Measurements from ENCODE around the gene PPP1R11. TPM values are rescaled to one million over a fixed set of nuclear protein-coding genes. Genes with fewer than 3 reads are reported as not detected.
"Not testable (repeated sequence)": the region's sequence is repeated elsewhere in the genome, so short reads cannot be mapped to it uniquely, and the experiment has no call there.

PPP1R11 gene
- total RNA-seq, 1 donor from 2014 or later: 73.4 TPM

DNA sequence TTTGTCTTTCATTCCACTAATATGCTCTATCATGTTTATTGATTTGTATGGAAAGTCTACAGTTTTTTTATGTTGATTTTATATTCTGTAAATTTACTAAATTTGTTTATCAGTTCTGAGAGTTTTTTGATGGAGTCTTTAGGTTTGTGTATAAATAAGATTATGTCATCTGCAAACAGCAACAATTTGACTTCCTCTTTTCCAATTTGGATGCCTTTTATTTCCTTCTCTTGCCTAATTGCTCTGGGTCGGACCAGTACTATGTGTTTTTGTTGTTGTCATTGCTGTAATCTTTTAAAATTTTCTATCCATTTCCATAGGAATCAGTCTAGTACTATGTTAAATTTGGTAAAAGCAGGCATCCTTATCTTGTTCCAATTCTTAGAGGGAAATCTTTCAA lies 37.4 kb upstream of the PPP1R11 start:
- Histone ChIP-seq H3K4me3 (ENCODE audit: low read depth, low read length) (no peak overlapping the region), H3K27me3 (ENCODE audit: control insufficient read depth, insufficient read depth, low read length) (no peaks in the 10 kb centered on the region), H3K36me3 (ENCODE audit: control insufficient read depth, insufficient read depth, low read length) (no peaks in the 10 kb centered on the region)
- TF ChIP-seq, protein P1, sequence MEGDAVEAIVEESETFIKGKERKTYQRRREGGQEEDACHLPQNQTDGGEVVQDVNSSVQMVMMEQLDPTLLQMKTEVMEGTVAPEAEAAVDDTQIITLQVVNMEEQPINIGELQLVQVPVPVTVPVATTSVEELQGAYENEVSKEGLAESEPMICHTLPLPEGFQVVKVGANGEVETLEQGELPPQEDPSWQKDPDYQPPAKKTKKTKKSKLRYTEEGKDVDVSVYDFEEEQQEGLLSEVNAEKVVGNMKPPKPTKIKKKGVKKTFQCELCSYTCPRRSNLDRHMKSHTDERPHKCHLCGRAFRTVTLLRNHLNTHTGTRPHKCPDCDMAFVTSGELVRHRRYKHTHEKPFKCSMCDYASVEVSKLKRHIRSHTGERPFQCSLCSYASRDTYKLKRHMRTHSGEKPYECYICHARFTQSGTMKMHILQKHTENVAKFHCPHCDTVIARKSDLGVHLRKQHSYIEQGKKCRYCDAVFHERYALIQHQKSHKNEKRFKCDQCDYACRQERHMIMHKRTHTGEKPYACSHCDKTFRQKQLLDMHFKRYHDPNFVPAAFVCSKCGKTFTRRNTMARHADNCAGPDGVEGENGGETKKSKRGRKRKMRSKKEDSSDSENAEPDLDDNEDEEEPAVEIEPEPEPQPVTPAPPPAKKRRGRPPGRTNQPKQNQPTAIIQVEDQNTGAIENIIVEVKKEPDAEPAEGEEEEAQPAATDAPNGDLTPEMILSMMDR (IDR thresholded peaks at IDR 0.05; ENCODE audit: insufficient read depth, low read length, poor library complexity, severe bottlenecking): no peak
- no peak for DNase-seq (ENCODE audit: low read depth)

- H3K4me3 ChIP-seq (ENCODE audit: low read depth, low read length): no peak overlapping the region
- no peaks in the 10 kb centered on the region for H3K36me3 ChIP-seq (ENCODE audit: control insufficient read depth, insufficient read depth, low read length)
- no peak for DNase-seq (ENCODE audit: low read depth)
- TF ChIP-seq, protein P1 (IDR thresholded peaks at IDR 0.05; ENCODE audit: insufficient read depth, low read length, poor library complexity, severe bottlenecking): no peak
- no peaks in the 10 kb centered on the region for H3K27me3 ChIP-seq (ENCODE audit: control insufficient read depth, insufficient read depth, low read length)
These were observed 35.6 kb upstream of the PPP1R11 start for GRCh38 chr6:30031381-30031780.

DNA sequence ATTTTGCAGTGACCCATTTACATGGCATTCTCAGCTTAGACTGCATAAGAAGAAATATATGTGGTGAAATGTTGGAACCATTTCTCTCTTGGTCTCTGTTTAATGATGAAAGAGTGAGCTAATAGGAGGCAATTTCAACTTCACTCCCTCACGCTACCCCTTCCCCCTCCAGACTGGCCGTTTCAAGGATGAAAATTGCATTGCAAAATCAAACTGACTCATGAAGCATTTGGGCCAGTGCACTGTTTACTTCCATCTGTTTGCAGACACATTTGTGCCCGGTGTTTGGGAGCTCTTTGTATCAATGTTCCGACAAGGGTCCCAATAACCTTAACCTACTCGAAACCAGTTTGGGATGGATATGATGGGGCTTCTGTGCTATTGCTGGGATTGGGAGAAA lies 33.6 kb upstream of the PPP1R11 start:
- H3K36me3 ChIP-seq (ENCODE audit: control insufficient read depth, insufficient read depth, low read length); H3K27me3 ChIP-seq (ENCODE audit: control insufficient read depth, insufficient read depth, low read length); DNase-seq (ENCODE audit: low read depth); H3K4me3 ChIP-seq (ENCODE audit: low read depth, low read length): not testable (repeated sequence)

GRCh38 chr6:30035784-30036183 lies 31.2 kb upstream of the PPP1R11 start:
- TF ChIP-seq, protein P1 (IDR thresholded peaks at IDR 0.05; ENCODE audit: insufficient read depth, low read length, poor library complexity, severe bottlenecking): no peak
- DNase-seq (ENCODE audit: low read depth): no peak

GRCh38 chr6:30037182-30037788 lies 29.7 kb upstream of the PPP1R11 start:
- TF ChIP-seq, protein P1 (IDR thresholded peaks at IDR 0.05; ENCODE audit: insufficient read depth, low read length, poor library complexity, severe bottlenecking): peak; percentile 55
- no peak overlapping the region for H3K4me3 ChIP-seq (ENCODE audit: low read depth, low read length)
- H3K36me3 ChIP-seq (ENCODE audit: control insufficient read depth, insufficient read depth, low read length): no peaks in the 10 kb centered on the region
- DNase-seq (ENCODE audit: low read depth): no peak
- H3K27me3 ChIP-seq (ENCODE audit: control insufficient read depth, insufficient read depth, low read length): no peaks in the 10 kb centered on the region

More at GRCh38 chr6:30035784-30036183, 31.2 kb upstream of the PPP1R11 start:
- Histone ChIP-seq H3K36me3 (ENCODE audit: control insufficient read depth, insufficient read depth, low read length) (no peaks in the 10 kb centered on the region), H3K4me3 (ENCODE audit: low read depth, low read length) (no peak overlapping the region), H3K27me3 (ENCODE audit: control insufficient read depth, insufficient read depth, low read length) (no peaks in the 10 kb centered on the region)

GRCh38 chr6:30041221-30041620 lies 25.8 kb upstream of the PPP1R11 start:
- DNase-seq (ENCODE audit: low read depth): no peak

More at GRCh38 chr6:30041221-30041620, 25.8 kb upstream of the PPP1R11 start:
- Histone ChIP-seq H3K27me3 (ENCODE audit: control insufficient read depth, insufficient read depth, low read length) (no peaks in the 10 kb centered on the region), H3K36me3 (ENCODE audit: control insufficient read depth, insufficient read depth, low read length) (no peaks in the 10 kb centered on the region), H3K4me3 (ENCODE audit: low read depth, low read length) (no peak overlapping the region)
- TF ChIP-seq, protein P1 (IDR thresholded peaks at IDR 0.05; ENCODE audit: insufficient read depth, low read length, poor library complexity, severe bottlenecking): no peak
